GM21529 (cell line): ENCODE measurements around the gene GSG1L.

ENCODE experiments used
- ATAC-seq: cut with Tn5 transposase; IDR thresholded peaks from one replicate; pipeline ENCODE4 v1.9.1; 2021; ENCODE audit not compliant: unreplicated experiment

GSG1L gene

GRCh38 chr16:28067604-28068379 lies 4.3 kb upstream of the GSG1L start:
- no peak for ATAC-seq

GRCh38 chr16:28064706-28065249 lies 1.3 kb upstream of the GSG1L start:
- ATAC-seq = no peak

GRCh38 chr16:28064150-28064549 lies 636 bp upstream of the GSG1L start:
- ATAC-seq = no peak

- no peak for ATAC-seq
Observed at GRCh38 chr16:28062847-28063521, 530 bp downstream of the GSG1L start.

GRCh38 chr16:28062261-28062846 lies 1.2 kb downstream of the GSG1L start:
- no peak for ATAC-seq

GRCh38 chr16:28061352-28062101 lies 2.0 kb downstream of the GSG1L start:
- ATAC-seq = no peak

- no peak for ATAC-seq
Observed at GRCh38 chr16:28059841-28060575, 3.5 kb downstream of the GSG1L start.

GRCh38 chr16:28058839-28059589 lies 4.5 kb downstream of the GSG1L start:
- no peak for ATAC-seq

- no peak for ATAC-seq
Observed at GRCh38 chr16:28057949-28058348, 5.6 kb downstream of the GSG1L start.

GRCh38 chr16:28053461-28053860 lies 10.1 kb downstream of the GSG1L start:
- no peak for ATAC-seq

GRCh38 chr16:28052274-28053128 lies 11.0 kb downstream of the GSG1L start:
- no peak for ATAC-seq

GRCh38 chr16:28051486-28051885 lies 12.0 kb downstream of the GSG1L start:
- ATAC-seq = no peak

- ATAC-seq = no peak
Observed at GRCh38 chr16:28042811-28043210, 20.7 kb downstream of the GSG1L start.

- no peak for ATAC-seq
Observed at GRCh38 chr16:28041615-28042014, 21.9 kb downstream of the GSG1L start.

- ATAC-seq = no peak
Observed at GRCh38 chr16:28040039-28040438, 23.5 kb downstream of the GSG1L start.

- no peak for ATAC-seq
Observed at GRCh38 chr16:28039493-28039892, 24.0 kb downstream of the GSG1L start.

GRCh38 chr16:28038409-28038808 lies 25.1 kb downstream of the GSG1L start:
- no peak for ATAC-seq

- no peak for ATAC-seq
Observed at GRCh38 chr16:28035866-28036393, 27.6 kb downstream of the GSG1L start.

- ATAC-seq = no peak
Observed at GRCh38 chr16:28033870-28034269, 29.6 kb downstream of the GSG1L start.
